Measurements from ENCODE around the gene OXCT2.

DNA sequence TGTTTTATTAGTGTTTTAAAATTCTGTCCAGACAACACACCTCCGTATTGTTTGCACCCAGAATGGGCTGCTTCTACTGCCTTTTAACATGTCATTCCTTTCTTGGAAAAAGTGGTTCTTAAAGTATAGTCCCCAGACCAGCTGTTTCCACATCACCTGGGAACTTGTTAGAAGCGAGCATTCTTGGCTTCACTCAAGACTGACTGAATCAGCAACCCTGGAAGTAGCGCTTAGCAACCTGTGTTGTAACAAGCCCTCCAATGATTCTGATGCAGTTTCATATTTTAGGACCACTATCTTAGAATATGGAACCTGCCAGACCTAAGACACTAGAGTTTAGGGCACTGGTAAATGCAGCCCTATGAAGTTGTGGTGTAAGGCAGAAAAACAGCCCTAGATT, 38.4 kb downstream of the OXCT2 start:
- TF ChIP-seq POLR2A (IDR thresholded peaks at IDR 0.05) = no peak
- TF ChIP-seq, protein P1, sequence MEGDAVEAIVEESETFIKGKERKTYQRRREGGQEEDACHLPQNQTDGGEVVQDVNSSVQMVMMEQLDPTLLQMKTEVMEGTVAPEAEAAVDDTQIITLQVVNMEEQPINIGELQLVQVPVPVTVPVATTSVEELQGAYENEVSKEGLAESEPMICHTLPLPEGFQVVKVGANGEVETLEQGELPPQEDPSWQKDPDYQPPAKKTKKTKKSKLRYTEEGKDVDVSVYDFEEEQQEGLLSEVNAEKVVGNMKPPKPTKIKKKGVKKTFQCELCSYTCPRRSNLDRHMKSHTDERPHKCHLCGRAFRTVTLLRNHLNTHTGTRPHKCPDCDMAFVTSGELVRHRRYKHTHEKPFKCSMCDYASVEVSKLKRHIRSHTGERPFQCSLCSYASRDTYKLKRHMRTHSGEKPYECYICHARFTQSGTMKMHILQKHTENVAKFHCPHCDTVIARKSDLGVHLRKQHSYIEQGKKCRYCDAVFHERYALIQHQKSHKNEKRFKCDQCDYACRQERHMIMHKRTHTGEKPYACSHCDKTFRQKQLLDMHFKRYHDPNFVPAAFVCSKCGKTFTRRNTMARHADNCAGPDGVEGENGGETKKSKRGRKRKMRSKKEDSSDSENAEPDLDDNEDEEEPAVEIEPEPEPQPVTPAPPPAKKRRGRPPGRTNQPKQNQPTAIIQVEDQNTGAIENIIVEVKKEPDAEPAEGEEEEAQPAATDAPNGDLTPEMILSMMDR (IDR thresholded peaks at IDR 0.05) = no peak
